T1000 (cell line): Measurements from ENCODE around the gene FMR1.

ENCODE experiments used
- DNase-seq: peaks from one replicate; lab custom pipeline; 2025; ENCODE audit warnings: mixed read lengths; lab: John Stamatoyannopoulos, UW

Gene FMR1

DNA sequence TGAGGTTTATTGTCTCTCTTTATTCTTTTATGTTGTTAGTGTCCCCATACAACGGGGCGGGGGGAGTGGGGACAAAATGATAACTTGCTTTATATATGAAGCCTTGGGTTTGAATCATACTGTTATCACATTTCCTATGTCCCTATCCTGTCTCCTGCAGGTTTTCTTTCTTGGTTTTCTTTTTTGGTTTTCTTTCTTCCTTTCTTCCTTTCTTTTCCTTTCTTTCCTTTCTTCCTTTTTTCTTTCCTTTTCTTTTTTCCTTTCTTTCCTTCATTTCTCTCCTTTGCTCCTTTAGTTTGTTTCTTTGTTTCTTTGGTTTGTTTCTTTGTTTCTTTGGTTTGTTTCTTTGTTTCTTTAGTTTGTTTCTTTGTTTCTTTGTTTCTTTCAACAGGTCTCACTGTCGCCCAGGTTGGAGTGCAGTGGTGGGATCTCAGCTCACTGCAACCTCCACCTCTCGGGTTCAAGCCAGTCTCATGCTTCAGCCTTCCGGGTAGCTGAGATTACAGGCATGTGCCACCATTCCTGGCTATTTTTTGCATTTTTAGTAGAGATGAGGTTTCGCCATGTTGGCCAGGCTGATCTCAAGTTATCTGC lies 4.8 kb downstream of the FMR1 start:
- DNase-seq: no peak

DNA sequence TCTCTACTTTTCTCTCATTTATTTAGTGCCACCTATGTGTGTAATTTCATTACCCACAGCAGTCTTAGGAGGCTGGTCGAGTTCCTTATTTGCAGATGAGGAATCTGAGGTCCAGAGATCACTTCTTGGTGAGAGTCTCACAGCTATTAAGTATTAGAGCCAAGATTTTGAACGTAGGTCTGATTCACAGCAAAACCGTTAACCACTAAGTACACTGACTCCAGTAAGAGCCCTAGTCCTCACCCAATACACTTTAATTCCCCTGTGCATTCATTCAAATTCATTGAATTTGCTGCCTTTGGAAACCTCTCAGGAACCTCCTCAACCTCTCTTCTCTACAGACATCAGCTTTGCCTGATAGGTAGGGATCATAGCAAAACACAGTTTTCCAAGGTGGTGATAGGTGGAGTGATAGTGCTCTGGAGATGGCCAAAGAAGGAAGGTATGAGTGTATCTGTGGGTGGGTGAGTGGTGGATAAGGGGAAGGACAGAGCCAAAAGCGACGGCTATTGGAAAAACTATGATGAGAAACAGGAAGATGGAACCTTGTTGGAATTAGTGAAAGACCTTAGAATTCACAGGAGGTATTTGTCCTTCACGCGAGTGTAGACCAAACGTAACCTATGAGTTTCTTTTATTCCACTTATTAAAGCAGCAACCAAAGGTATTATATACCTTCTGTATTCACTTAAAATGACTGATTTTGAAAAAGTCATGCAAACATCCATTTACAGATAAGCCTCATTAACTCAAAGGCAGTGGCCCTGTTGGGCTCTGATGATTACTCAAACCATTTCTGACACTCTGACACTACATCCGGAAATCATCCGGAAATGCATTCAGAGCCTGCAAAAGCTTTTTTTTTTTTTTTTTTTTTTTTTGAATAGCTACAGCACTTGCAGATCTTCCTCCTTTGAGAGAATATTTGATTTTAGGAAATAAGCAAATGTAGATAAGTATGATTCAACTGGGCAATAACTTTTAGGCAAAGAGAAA lies 6.3 kb downstream of the FMR1 start:
- no peak for DNase-seq

- no peak for DNase-seq
Observed at GRCh38 chrX:147920161-147920666, 8.5 kb downstream of the FMR1 start.

GRCh38 chrX:147923605-147924004 lies 11.9 kb downstream of the FMR1 start:
- DNase-seq: no peak

GRCh38 chrX:147927256-147927655 lies 15.5 kb downstream of the FMR1 start:
- no peak for DNase-seq

- DNase-seq: no peak
Observed at GRCh38 chrX:147933815-147934214, 22.1 kb downstream of the FMR1 start.

DNA sequence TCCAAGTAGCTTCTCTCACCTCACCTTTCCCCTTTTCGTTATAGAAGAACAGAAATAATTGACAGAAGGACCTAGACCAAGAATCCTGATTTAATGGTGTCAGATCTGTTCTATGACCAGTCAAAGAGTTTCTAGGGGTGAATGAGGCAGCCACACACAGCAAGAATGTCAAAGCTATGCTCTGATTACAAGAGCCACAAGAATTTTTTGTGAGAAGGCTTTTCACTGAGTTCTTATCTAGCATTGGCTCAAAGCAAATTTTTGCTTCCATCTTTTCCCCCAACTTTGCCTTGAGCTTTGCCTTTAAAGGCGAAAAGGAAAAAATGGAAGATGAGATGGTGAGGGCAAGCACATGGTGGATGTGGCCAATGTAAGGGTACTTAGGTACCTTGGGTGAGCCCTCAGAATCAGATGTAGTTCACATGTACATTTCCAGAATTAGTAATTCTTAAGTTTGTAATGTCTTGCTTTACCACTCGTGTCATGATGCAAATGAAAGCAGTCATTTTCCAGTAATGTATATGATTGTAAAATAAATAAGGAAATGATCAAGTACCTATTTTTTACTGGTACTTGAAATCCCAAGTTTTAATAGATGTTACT lies 23.5 kb downstream of the FMR1 start:
- no peak for DNase-seq

DNA sequence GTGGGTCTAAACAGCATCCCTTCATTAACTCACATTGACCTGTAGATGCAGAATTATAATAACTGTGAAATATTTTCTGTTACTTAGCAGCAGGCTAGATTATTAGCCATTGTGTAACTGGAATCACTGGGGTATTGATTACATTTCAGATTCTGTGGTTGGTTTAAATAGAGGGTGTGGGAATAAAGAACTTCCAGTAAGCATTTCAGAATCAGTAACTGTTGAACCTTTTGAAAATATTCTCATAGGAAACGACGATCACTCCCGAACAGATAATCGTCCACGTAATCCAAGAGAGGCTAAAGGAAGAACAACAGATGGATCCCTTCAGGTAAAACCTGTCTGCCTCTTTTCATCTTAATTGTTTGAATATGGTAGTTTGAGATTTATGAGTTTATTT lies 33.6 kb downstream of the FMR1 start:
- no peak for DNase-seq

- no peak for DNase-seq
Observed at GRCh38 chrX:147948531-147948930, 36.8 kb downstream of the FMR1 start.

GRCh38 chrX:147950352-147950751 lies 38.6 kb downstream of the FMR1 start:
- no peak for DNase-seq

- no peak for DNase-seq
Observed at GRCh38 chrX:147953976-147954375, 42.3 kb downstream of the FMR1 start.

GRCh38 chrX:147957291-147957690 lies 45.6 kb downstream of the FMR1 start:
- no peak for DNase-seq

GRCh38 chrX:147958291-147958690 lies 46.6 kb downstream of the FMR1 start:
- DNase-seq: peak; percentile 3

GRCh38 chrX:147960722-147961121 lies 49.0 kb downstream of the FMR1 start:
- DNase-seq: no peak

GRCh38 chrX:147962476-147962875 lies 50.8 kb downstream of the FMR1 start:
- peak; percentile 3 for DNase-seq

DNA sequence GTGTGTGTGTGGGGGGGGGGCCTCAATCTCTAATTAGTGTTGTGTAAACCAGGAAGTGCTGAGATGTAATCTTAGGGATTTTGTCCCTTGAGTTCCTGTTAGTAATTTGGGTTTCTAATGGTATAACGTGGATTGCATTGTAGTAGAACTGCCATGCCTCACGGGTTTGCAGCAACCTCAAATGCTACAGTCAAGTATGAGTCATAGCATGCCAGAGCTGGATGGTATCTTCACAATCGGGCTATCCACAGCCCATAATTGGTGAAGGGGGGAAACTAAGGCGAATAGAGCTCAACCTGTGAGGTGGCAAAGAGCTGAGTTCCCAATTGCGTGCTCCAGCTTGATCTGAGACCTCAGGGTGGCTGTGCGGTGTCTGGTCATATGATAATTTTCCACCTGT lies 67.2 kb downstream of the FMR1 start:
- no peak for DNase-seq

GRCh38 chrX:147981038-147981752 lies 69.5 kb downstream of the FMR1 start, which contains the start of gene FMR1NB:
FMR1NB (plus strand) TSS chrX:147981337; CDS start chrX:147981403, 66 bp downstream.
- DNase-seq: no peak
